GM12878 (cell line): Measurements from ENCODE around the gene DNAH3. TPM values are rescaled to one million over a fixed set of nuclear protein-coding genes. Genes with fewer than 3 reads are reported as not detected.

ENCODE experiments used
- ATF3 ChIP-seq: IDR thresholded peaks from 2 replicates; pipeline ENCODE4 v1.6.1; 2011; ENCODE audit warnings: low read depth, mild to moderate bottlenecking, low read length, moderate library complexity, borderline replicate concordance; ENCODE audit errors: extremely low read depth
- CHD4 ChIP-seq: fragments of 200-600 bp; sonication (generic); IDR thresholded peaks from 2 replicates; pipeline ENCODE4 v1.6.1; 2016; ENCODE audit warnings: mild to moderate bottlenecking
- E4F1 ChIP-seq: fragments of 450-650 bp; IDR thresholded peaks from 2 replicates; pipeline ENCODE4 v1.6.1; 2018; ENCODE audit warnings: borderline replicate concordance, mild to moderate bottlenecking; ENCODE audit not compliant: partially characterized antibody
- GATAD2B ChIP-seq: fragments of 450-650 bp; conservative IDR thresholded peaks from 2 replicates; pipeline ENCODE4 v1.6.1; 2017; ENCODE audit warnings: low read depth, mild to moderate bottlenecking, moderate library complexity
- HDAC2 ChIP-seq: fragments of 200-600 bp; sonication (generic); IDR thresholded peaks from 2 replicates; pipeline ENCODE4 v1.6.1; 2017
- IKZF1 ChIP-seq: fragments of 450-650 bp; conservative IDR thresholded peaks from 2 replicates; pipeline ENCODE4 v1.6.1; 2017; ENCODE audit warnings: antibody characterized with exemption, mild to moderate bottlenecking
- MEF2B ChIP-seq: fragments of 450-650 bp; IDR thresholded peaks from 2 replicates; pipeline ENCODE4 v1.6.1; 2018; ENCODE audit warnings: mild to moderate bottlenecking, moderate library complexity; ENCODE audit not compliant: partially characterized antibody, poor library complexity, severe bottlenecking
- MLLT1 ChIP-seq: fragments of 450-650 bp; IDR thresholded peaks from 2 replicates; pipeline ENCODE4 v1.6.1; 2016; ENCODE audit warnings: mild to moderate bottlenecking
- NBN ChIP-seq: fragments of 450-650 bp; IDR thresholded peaks from 2 replicates; pipeline ENCODE4 v1.6.1; 2016
- NFXL1 ChIP-seq: fragments of 450-650 bp; IDR thresholded peaks from 2 replicates; pipeline ENCODE4 v1.6.1; 2017; ENCODE audit warnings: antibody characterized with exemption, mild to moderate bottlenecking, borderline replicate concordance
- NFYA ChIP-seq: IDR thresholded peaks from 2 replicates; pipeline ENCODE4 v1.6.1; 2011; ENCODE audit warnings: low read depth, mild to moderate bottlenecking, low read length, improper control_type of control experiment, borderline replicate concordance
- SIN3A ChIP-seq: IDR thresholded peaks from 2 replicates; pipeline ENCODE4 v1.6.1; 2012; ENCODE audit warnings: low read depth, low read length, improper control_type of control experiment
- SKIL ChIP-seq: fragments of 450-650 bp; IDR thresholded peaks from 2 replicates; pipeline ENCODE4 v1.6.1; 2017; ENCODE audit warnings: mild to moderate bottlenecking, low read depth, inconsistent platforms; ENCODE audit not compliant: poor library complexity, severe bottlenecking
- SMARCA5 ChIP-seq: fragments of 450-650 bp; IDR thresholded peaks from 2 replicates; pipeline ENCODE4 v1.6.1; 2017; ENCODE audit warnings: mild to moderate bottlenecking
- SUZ12 ChIP-seq: fragments of 200-600 bp; sonication (generic); IDR thresholded peaks from one replicate; pipeline ENCODE4 v1.6.1; 2018; ENCODE audit warnings: antibody characterized with exemption, mild to moderate bottlenecking; ENCODE audit not compliant: unreplicated experiment
- TBL1XR1 ChIP-seq: IDR thresholded peaks from 2 replicates; pipeline ENCODE4 v1.6.1; 2012; ENCODE audit warnings: low read depth, low read length, improper control_type of control experiment
- USF1 ChIP-seq: IDR thresholded peaks from 2 replicates; pipeline ENCODE4 v1.6.1; 2011; ENCODE audit warnings: borderline replicate concordance, low read depth, mild to moderate bottlenecking, moderate library complexity, mixed read lengths, low read length; ENCODE audit not compliant: insufficient read depth; ENCODE audit errors: extremely low read length
- YBX1 ChIP-seq: fragments of 450-650 bp; IDR thresholded peaks from 2 replicates; pipeline ENCODE4 v1.6.1; 2016; ENCODE audit warnings: antibody characterized with exemption
- YY1 ChIP-seq: IDR thresholded peaks from 2 replicates; pipeline ENCODE4 v1.6.1; 2011; ENCODE audit warnings: low read depth, mild to moderate bottlenecking, low read length
- polyA plus RNA-seq, 11 experiments: library from polyadenylated mRNA; depleted of rRNA in 4 of 11; unstranded in 6 of 11; stranded (reverse) in 5 of 11; fragments of >200 nt; fragmentation: Nextera tagmentation in 4 of 11; fragmentation: Illumina TruSeq in 1 of 11; extraction: Ambion mirVana in 4 of 11; extraction: Trizol in 1 of 11; gene quantifications; 1 replicate in 1 of 11; 2 replicates in 10 of 11; pipeline versions ENCODE4 v1.2.1 to v1.2.3, GENCODE V29; 2011 to 2016; ENCODE audit warnings: inconsistent platforms in 2 of 11, missing spikeins in 2 of 11, low read depth in 1 of 11
- total RNA-seq, 4 experiments: library from RNA; depleted of rRNA in 3 of 4; stranded (reverse); fragments of >200 nt in 3 of 4; fragmentation: Illumina TruSeq in 1 of 4; extraction: Trizol in 1 of 4; gene quantifications; 2 replicates each; pipeline versions ENCODE4 v1.2.1 to v1.2.3, GENCODE V29; 2013 to 2021

Gene DNAH3
- total and polyA plus RNA-seq, 10 of the 15 experiments (the other 5 are each of a cell fraction or from before 2014, with no cell fraction given), result under 0.01 to 0.04 (median 0.04) TPM; not detected in 5

GRCh38 chr16:20901436-20902112 is 249.1 kb downstream of the DNAH3 start (continued):
- no peak for TF ChIP-seq ATF3
- no peak for TF ChIP-seq TBL1XR1
- no peak for TF ChIP-seq YY1
- no peak for TF ChIP-seq MEF2B
- no peak for TF ChIP-seq SMARCA5
- no peak for TF ChIP-seq SUZ12
- no peak for TF ChIP-seq IKZF1
- TF ChIP-seq NFXL1, result no peak
- TF ChIP-seq YBX1, result no peak
- TF ChIP-seq NFYA, result no peak
- no peak for TF ChIP-seq SKIL
- TF ChIP-seq NBN, result peak; percentile 12; the same call in 1 of the 2 replicates
- TF ChIP-seq CHD4, result no peak
- no peak for TF ChIP-seq E4F1
- no peak for TF ChIP-seq SIN3A
- TF ChIP-seq GATAD2B, result no peak
- TF ChIP-seq MLLT1, result peak; percentile 87
- no peak for TF ChIP-seq USF1
- TF ChIP-seq HDAC2, result no peak
- TF ChIP-seq, all 136 proteins: peak for 7
